GM23338 (cell line): ENCODE data around the gene SPAAR. TPM values are rescaled to one million over a fixed set of nuclear protein-coding genes. Genes with fewer than 3 reads are reported as not detected.
A peak's percentile ranks its signal among the peaks of the same experiment; 100 is the strongest.

Source experiments
- ATAC-seq: fragments of 200-7000 bp; cut with Tn5 transposase; 3 replicates; pipeline ENCODE4 v1.9.1; 2020
- DNase-seq: peaks from one replicate; pipeline ENCODE4 v3.0.0-alpha.2; 2015; ENCODE audit warnings: low spot score
- H2AFZ ChIP-seq: fragments of 200-600 bp; sonication (generic); 2 replicates; pipeline ENCODE4 v1.8.0; 2016; ENCODE audit warnings: antibody characterized with exemption, mild to moderate bottlenecking, moderate library complexity
- H3F3A ChIP-seq: fragments of 200-600 bp; sonication (generic); replicated peaks from 2 replicates; pipeline ENCODE4 v1.8.0; 2017; ENCODE audit warnings: antibody characterized with exemption, mixed run types, low read depth
- H3K27ac ChIP-seq: fragments of 200-600 bp; sonication (generic); 2 replicates; pipeline ENCODE4 v1.6.1; 2016; ENCODE audit warnings: low read depth
- H3K27me3 ChIP-seq: fragments of 200-600 bp; sonication (generic); 2 replicates; pipeline ENCODE4 v1.8.0; 2016; ENCODE audit warnings: mild to moderate bottlenecking, mixed run types, moderate library complexity; ENCODE audit not compliant: insufficient read depth
- H3K36me3 ChIP-seq: fragments of 200-600 bp; sonication (generic); 2 replicates; pipeline ENCODE4 v1.8.0; 2016; ENCODE audit warnings: mild to moderate bottlenecking; ENCODE audit not compliant: insufficient read depth
- H3K4me1 ChIP-seq: fragments of 200-600 bp; sonication (generic); 2 replicates; pipeline ENCODE4 v1.8.0; 2016; ENCODE audit warnings: mild to moderate bottlenecking, moderate library complexity; ENCODE audit not compliant: insufficient read depth
- H3K4me2 ChIP-seq: fragments of 200-600 bp; sonication (generic); 2 replicates; pipeline ENCODE4 v1.7.1; 2017; ENCODE audit warnings: mixed run types
- H3K4me3 ChIP-seq: fragments of 200-600 bp; sonication (generic); 2 replicates; pipeline ENCODE4 v1.6.1; 2016; ENCODE audit warnings: mixed run types
- H3K79me2 ChIP-seq: fragments of 200-600 bp; sonication (generic); replicated peaks from 2 replicates; pipeline ENCODE4 v1.8.0; 2017; ENCODE audit warnings: mild to moderate bottlenecking; ENCODE audit not compliant: insufficient read depth
- H3K9me2 ChIP-seq: fragments of 200-600 bp; sonication (generic); 2 replicates; pipeline ENCODE4 v1.8.0; 2017; ENCODE audit not compliant: insufficient read depth
- H4K20me1 ChIP-seq: fragments of 200-600 bp; sonication (generic); replicated peaks from 2 replicates; pipeline ENCODE4 v1.8.0; 2017; ENCODE audit warnings: mild to moderate bottlenecking; ENCODE audit not compliant: insufficient read depth
- H3K27ac Mint-ChIP-seq: 2 replicates; pipeline ENCODE4 v1.8.0; 2020; ENCODE audit warnings: inconsistent platforms, mild to moderate bottlenecking, moderate library complexity, mixed read lengths
- H3K27me3 Mint-ChIP-seq: 3 replicates; pipeline ENCODE4 v1.8.0; 2022; ENCODE audit warnings: low read depth, mild to moderate bottlenecking, moderate library complexity, mixed read lengths, inconsistent platforms; ENCODE audit not compliant: insufficient read depth, poor library complexity
- H3K36me3 Mint-ChIP-seq: 3 replicates; pipeline ENCODE4 v1.8.0; 2021; ENCODE audit warnings: low read depth, mild to moderate bottlenecking, inconsistent platforms, moderate library complexity, mixed read lengths
- H3K4me1 Mint-ChIP-seq: 3 replicates; pipeline ENCODE4 v1.8.0; 2020; ENCODE audit warnings: mild to moderate bottlenecking, inconsistent platforms, mixed read lengths
- H3K4me3 Mint-ChIP-seq: 3 replicates; pipeline ENCODE4 v1.8.0; 2021; ENCODE audit warnings: moderate library complexity, mild to moderate bottlenecking, inconsistent platforms, mixed read lengths
- H3K9me3 Mint-ChIP-seq: 3 replicates; pipeline ENCODE4 v1.8.0; 2020; ENCODE audit warnings: moderate library complexity, mild to moderate bottlenecking, inconsistent platforms, mixed read lengths
- EZH2phosphoT487 ChIP-seq: fragments of 200-600 bp; sonication (generic); IDR thresholded peaks from one replicate; pipeline ENCODE4 v1.8.1; 2018; ENCODE audit warnings: antibody characterized with exemption; ENCODE audit not compliant: unreplicated experiment
- REST ChIP-seq: IDR thresholded peaks from one replicate; pipeline ENCODE4 v1.6.1; 2018; ENCODE audit warnings: antibody characterized with exemption; ENCODE audit not compliant: unreplicated experiment
- ZNF462 ChIP-seq: fragments of 250-450 bp; sonication (Bioruptor Pico); IDR thresholded peaks from 2 replicates; pipeline ENCODE4 v1.5.0; 2020; ENCODE audit warnings: mild to moderate bottlenecking, moderate library complexity
- polyA plus RNA-seq: library from polyadenylated mRNA; unstranded; fragments of >200 nt; fragmentation: Nextera tagmentation; extraction: Ambion mirVana; gene quantifications from 2 replicates; pipeline ENCODE4 v1.2.1, GENCODE V29; 2016
- total RNA-seq: library from RNA; depleted of rRNA; stranded (reverse); fragments of >200 nt; shearing (Covaris generic); gene quantifications from 2 replicates; pipeline ENCODE4 v1.2.3, GENCODE V29; 2014

SPAAR gene
- total and polyA plus RNA-seq, 2 experiments from 2014 or later, result not detected

DNA sequence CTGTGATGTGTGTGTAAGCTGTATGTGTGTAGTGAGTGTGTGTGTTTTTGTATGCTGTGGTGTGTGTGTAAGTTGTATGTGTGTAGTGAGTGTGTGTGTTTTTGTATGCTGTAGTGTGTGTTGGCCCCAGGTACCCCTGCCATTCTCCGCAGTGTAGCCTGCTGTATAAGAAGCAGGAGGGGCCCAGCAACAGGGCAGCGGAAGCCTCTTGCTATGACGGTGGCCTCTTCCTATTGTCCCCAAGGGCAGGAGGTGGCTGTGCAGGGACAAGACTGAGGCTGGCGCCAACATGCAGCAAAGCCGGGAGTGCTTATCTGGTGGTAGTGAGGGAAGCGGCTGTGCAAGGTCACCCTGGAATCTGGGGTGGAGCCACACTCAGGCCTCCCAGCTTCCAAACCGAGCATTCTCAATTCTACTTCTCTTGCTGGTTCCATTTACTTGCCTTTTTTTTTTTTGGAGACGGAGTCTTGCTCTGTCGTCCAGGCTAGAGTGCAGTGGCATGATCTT lies 5.1 kb downstream of the SPAAR start:
- Histone ChIP-seq H3K27ac (no peak overlapping the region), H3K4me1 (peaks cover 3% of the 10 kb centered on the region), H3K27me3 (no peaks in the 10 kb centered on the region), H3K36me3 (no peaks in the 10 kb centered on the region), H3K79me2 (no peaks in the 10 kb centered on the region), H4K20me1 (no peaks in the 10 kb centered on the region), H3K4me3 (no peak overlapping the region), H2AFZ (no peak overlapping the region), H3K9me2 (no peaks in the 10 kb centered on the region), H3K4me2 (no peak overlapping the region), H3F3A (peaks cover 4% of the 10 kb centered on the region; the same call in 1 of the 2 replicates)
- no peak overlapping the region for H3K4me3 Mint-ChIP-seq
- TF ChIP-seq ZNF462 (CRISPR knock-in tag) (no peak), EZH2phosphoT487 (no peak), REST (no peak)
- H3K4me1 Mint-ChIP-seq, result peaks cover 21% of the 10 kb centered on the region
- no peak overlapping the region for H3K27ac Mint-ChIP-seq
- H3K36me3 Mint-ChIP-seq, result no peaks in the 10 kb centered on the region
- H3K9me3 Mint-ChIP-seq, result no peaks in the 10 kb centered on the region
- peak; percentile 61 for DNase-seq
- ATAC-seq, result peak; percentile 16; the same call in 1 of the 3 replicates
- H3K27me3 Mint-ChIP-seq, result peaks cover 5% of the 10 kb centered on the region
